ENCODE measurements around the gene RPL9.
"Not testable (repeated sequence)": the region's sequence is repeated elsewhere in the genome, so short reads cannot be mapped to it uniquely, and the experiment has no call there.

The RPL9 gene

DNA sequence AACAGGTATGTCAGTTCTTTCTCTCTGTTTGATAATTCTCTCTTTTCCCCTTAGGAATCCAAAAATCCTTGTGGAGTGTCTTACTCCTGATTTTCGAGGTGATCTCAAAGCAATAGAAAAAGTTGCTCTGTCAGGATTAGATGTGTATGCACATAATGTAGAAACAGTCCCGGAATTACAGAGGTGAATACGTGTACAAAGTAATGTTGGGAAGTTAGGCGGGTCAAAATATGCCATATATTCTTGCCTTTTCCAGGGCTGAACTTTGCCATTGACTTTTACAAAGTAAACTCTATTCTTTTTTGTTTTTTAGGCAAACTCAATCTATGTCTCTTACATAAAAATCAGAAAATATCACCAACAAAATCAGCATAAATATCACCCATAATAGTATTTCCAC, 8.7 kb upstream of the RPL9 start:
- H3K4me1 ChIP-seq (ENCODE audit: control insufficient read depth, insufficient read depth, low read length, poor library complexity, severe bottlenecking), result no peaks in the 10 kb centered on the region
- peaks cover 22% of the 10 kb centered on the region for H3K36me3 ChIP-seq (ENCODE audit: control insufficient read depth, insufficient read depth, low read length)
- no peaks in the 10 kb centered on the region for H3K27me3 ChIP-seq (replicated peaks; ENCODE audit: control insufficient read depth, insufficient read depth, low read length, poor library complexity, severe bottlenecking)
- no peak for DNase-seq
- H3K4me3 ChIP-seq (ENCODE audit: insufficient read depth, low read depth, low read length, poor library complexity, severe bottlenecking), result no peak overlapping the region
- no peak overlapping the region for H3K27ac ChIP-seq (ENCODE audit: insufficient read depth, low read length, poor library complexity, severe bottlenecking)
- no peaks in the 10 kb centered on the region for H3K9me3 ChIP-seq (ENCODE audit: control insufficient read depth, low read length)

DNA sequence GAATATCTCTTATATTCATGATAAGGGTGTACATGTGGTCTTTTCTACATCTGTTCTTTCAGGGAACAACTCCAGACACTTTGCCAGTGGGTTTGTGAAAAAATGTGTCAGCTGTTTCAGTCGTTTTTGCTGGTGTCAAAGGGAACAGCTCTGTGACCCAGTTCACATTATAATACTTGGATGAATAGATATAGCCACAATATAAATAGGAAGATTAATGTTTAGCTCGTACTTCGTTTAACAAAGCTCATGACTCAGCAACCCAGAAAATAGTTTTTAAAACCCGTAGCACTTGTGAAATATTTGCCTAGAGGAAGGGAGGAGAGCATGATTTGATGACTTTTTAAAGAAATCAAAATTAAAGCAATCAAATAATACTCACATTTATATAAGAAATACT, 8.0 kb upstream of the RPL9 start:
- Histone ChIP-seq H3K4me1 (ENCODE audit: control insufficient read depth, insufficient read depth, low read length, poor library complexity, severe bottlenecking) (no peaks in the 10 kb centered on the region), H3K27ac (ENCODE audit: insufficient read depth, low read length, poor library complexity, severe bottlenecking) (no peak overlapping the region), H3K36me3 (ENCODE audit: control insufficient read depth, insufficient read depth, low read length) (peaks cover 20% of the 10 kb centered on the region), H3K27me3 (replicated peaks; ENCODE audit: control insufficient read depth, insufficient read depth, low read length, poor library complexity, severe bottlenecking) (no peaks in the 10 kb centered on the region), H3K9me3 (ENCODE audit: control insufficient read depth, low read length) (no peaks in the 10 kb centered on the region), H3K4me3 (ENCODE audit: insufficient read depth, low read depth, low read length, poor library complexity, severe bottlenecking) (no peak overlapping the region)
- no peak for DNase-seq

DNA sequence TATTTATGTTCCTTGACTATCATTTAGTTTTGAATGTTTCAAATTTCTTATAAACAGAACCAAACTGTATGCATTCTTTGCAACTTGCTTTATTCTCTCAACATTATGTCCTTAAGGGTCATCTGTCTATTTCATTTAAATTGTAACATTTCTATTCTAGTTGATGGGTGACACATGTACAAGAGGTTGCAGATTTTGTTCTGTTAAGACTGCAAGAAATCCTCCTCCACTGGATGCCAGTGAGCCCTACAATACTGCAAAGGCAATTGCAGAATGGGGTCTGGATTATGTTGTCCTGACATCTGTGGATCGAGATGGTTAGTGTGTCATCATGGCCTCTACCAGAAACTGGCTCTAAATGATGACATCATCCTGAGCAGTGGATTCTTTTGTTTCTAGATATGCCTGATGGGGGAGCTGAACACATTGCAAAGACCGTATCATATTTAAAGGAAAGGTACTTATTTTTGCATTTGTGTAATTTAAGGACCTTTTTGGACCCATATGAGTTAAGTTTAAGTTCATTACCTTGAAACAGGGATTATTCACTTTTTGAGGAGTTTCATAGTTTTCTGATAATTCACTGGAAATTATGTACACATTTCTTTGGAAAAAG, 6.3 kb upstream of the RPL9 start:
- DNase-seq, result no peak
- Histone ChIP-seq H3K9me3 (ENCODE audit: control insufficient read depth, low read length) (no peaks in the 10 kb centered on the region), H3K4me1 (ENCODE audit: control insufficient read depth, insufficient read depth, low read length, poor library complexity, severe bottlenecking) (no peaks in the 10 kb centered on the region), H3K27me3 (replicated peaks; ENCODE audit: control insufficient read depth, insufficient read depth, low read length, poor library complexity, severe bottlenecking) (no peaks in the 10 kb centered on the region), H3K4me3 (ENCODE audit: insufficient read depth, low read depth, low read length, poor library complexity, severe bottlenecking) (no peak overlapping the region), H3K27ac (ENCODE audit: insufficient read depth, low read length, poor library complexity, severe bottlenecking) (no peak overlapping the region), H3K36me3 (ENCODE audit: control insufficient read depth, insufficient read depth, low read length) (peaks cover 18% of the 10 kb centered on the region)

DNA sequence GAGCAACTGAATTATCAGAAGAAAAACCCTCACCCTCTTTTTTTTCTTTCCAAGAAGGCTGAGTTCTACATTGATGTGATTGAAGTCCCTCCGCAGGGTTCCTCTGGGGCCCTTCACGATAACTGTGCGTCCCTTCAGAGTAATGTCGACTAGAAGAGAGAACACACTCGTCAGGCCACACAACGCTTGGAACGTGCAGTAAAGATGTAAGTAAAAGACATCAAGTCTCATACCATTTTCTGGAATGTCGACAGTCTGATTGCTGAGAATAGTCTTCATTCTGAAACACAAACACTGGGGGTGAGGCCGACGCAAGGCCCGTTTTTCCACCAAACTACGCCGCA, 589 bp downstream of the RPL9 start:
- H3K27me3 ChIP-seq (replicated peaks; ENCODE audit: control insufficient read depth, insufficient read depth, low read length, poor library complexity, severe bottlenecking); H3K4me1 ChIP-seq (ENCODE audit: control insufficient read depth, insufficient read depth, low read length, poor library complexity, severe bottlenecking); DNase-seq; H3K9me3 ChIP-seq (ENCODE audit: control insufficient read depth, low read length): not testable (repeated sequence)
- H3K27ac ChIP-seq (ENCODE audit: insufficient read depth, low read length, poor library complexity, severe bottlenecking), result peak overlapping the region; percentile 98
- H3K4me3 ChIP-seq (ENCODE audit: insufficient read depth, low read depth, low read length, poor library complexity, severe bottlenecking), result peak overlapping the region; percentile 91
- H3K36me3 ChIP-seq (ENCODE audit: control insufficient read depth, insufficient read depth, low read length), result peaks cover 48% of the 10 kb centered on the region

DNA sequence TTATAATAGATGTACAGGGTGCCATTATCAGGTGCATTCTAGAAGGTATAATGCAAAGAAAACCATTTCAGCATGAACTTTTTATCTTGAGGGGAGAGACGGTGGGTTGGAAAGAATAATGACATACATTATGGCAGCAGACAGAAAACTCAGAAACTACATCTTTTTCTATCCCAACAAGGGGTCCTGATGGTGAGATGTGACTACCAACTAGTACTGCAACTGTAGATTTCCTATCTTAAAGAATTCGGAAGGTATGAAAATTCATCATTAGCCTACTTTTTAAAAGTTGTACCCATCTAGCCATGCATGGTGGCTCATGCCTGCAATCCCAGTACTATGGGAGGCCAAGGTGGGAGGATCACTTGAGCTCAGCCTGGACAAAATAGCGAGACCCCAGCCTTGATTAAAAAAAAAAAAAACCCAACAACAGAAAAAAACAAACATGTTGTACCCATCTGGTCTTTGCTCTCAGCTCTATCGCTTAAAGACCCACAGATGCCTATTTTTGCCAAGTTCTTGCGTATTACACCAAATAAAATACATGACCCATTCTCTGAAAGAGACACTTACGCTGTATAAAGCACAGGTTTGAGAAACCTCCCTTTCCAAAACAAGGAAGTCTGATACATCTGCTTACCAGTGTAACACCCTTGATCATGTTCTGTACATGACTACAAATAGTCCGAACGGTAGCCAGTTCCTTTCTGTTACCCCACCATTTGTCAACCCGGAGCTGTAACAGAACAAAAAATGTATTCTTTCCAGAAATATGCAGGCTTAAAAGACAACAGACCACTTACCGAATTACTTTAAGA, 1.6 kb downstream of the RPL9 start:
- Histone ChIP-seq H3K9me3 (ENCODE audit: control insufficient read depth, low read length) (no peaks in the 10 kb centered on the region), H3K27me3 (replicated peaks; ENCODE audit: control insufficient read depth, insufficient read depth, low read length, poor library complexity, severe bottlenecking) (no peaks in the 10 kb centered on the region), H3K27ac (ENCODE audit: insufficient read depth, low read length, poor library complexity, severe bottlenecking) (peak overlapping the region; percentile 98), H3K36me3 (ENCODE audit: control insufficient read depth, insufficient read depth, low read length) (peaks cover 57% of the 10 kb centered on the region), H3K4me1 (ENCODE audit: control insufficient read depth, insufficient read depth, low read length, poor library complexity, severe bottlenecking) (peaks cover 8% of the 10 kb centered on the region), H3K4me3 (ENCODE audit: insufficient read depth, low read depth, low read length, poor library complexity, severe bottlenecking) (peak overlapping the region; percentile 91)
- no peak for DNase-seq

DNA sequence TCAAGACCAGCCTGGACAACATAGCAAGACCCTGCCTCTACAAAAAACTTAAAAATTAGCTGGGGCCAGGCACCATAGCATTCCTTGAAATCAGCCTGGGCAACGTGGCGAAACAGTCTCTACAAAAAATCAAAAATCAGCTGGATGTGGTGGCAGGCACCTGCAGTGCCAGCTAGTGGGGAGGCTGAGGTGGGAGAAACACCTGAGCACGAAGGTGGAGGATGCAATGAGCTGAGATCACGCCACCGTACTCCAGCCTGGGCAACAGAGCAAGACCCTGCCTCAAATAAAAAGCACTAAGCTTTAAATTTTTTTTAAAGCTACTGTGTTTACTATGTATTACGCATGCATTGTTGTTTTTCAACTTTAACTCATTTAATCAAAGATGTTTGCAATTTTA, 3.2 kb downstream of the RPL9 start:
- peaks cover 62% of the 10 kb centered on the region for H3K36me3 ChIP-seq (ENCODE audit: control insufficient read depth, insufficient read depth, low read length)
- H3K27ac ChIP-seq (ENCODE audit: insufficient read depth, low read length, poor library complexity, severe bottlenecking), result no peak overlapping the region

DNA sequence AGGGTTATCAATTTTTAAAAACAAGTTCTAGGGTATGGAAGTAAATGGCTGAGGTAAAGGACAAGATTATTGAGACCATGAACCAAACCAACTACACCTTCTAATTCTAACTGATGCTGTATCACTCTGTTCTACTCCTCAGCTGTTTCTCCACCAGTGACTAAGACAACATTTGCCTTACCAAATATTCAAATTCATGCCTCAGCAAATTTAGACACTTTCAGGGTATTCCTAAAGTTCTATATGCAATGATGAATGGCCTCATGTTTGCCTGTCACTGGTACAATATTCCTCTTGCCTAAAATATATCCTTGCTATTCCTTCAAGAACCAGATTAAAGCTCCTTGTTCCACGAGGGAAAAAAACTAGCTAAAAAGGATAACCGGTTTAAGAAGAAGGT, 5.0 kb downstream of the RPL9 start:
- no peak overlapping the region for H3K4me3 ChIP-seq (ENCODE audit: insufficient read depth, low read depth, low read length, poor library complexity, severe bottlenecking)
- no peak overlapping the region for H3K27ac ChIP-seq (ENCODE audit: insufficient read depth, low read length, poor library complexity, severe bottlenecking)
- DNase-seq, result no peak
- peaks cover 8% of the 10 kb centered on the region for H3K4me1 ChIP-seq (ENCODE audit: control insufficient read depth, insufficient read depth, low read length, poor library complexity, severe bottlenecking)
- peaks cover 62% of the 10 kb centered on the region for H3K36me3 ChIP-seq (ENCODE audit: control insufficient read depth, insufficient read depth, low read length)
- no peaks in the 10 kb centered on the region for H3K9me3 ChIP-seq (ENCODE audit: control insufficient read depth, low read length)
- H3K27me3 ChIP-seq (replicated peaks; ENCODE audit: control insufficient read depth, insufficient read depth, low read length, poor library complexity, severe bottlenecking), result no peaks in the 10 kb centered on the region

More for the DNA sequence above, 3.2 kb downstream of the RPL9 start:
- Histone ChIP-seq H3K4me3 (ENCODE audit: insufficient read depth, low read depth, low read length, poor library complexity, severe bottlenecking) (no peak overlapping the region), H3K9me3 (ENCODE audit: control insufficient read depth, low read length) (no peaks in the 10 kb centered on the region), H3K4me1 (ENCODE audit: control insufficient read depth, insufficient read depth, low read length, poor library complexity, severe bottlenecking) (peaks cover 8% of the 10 kb centered on the region), H3K27me3 (replicated peaks; ENCODE audit: control insufficient read depth, insufficient read depth, low read length, poor library complexity, severe bottlenecking) (no peaks in the 10 kb centered on the region)
- DNase-seq, result no peak

DNA sequence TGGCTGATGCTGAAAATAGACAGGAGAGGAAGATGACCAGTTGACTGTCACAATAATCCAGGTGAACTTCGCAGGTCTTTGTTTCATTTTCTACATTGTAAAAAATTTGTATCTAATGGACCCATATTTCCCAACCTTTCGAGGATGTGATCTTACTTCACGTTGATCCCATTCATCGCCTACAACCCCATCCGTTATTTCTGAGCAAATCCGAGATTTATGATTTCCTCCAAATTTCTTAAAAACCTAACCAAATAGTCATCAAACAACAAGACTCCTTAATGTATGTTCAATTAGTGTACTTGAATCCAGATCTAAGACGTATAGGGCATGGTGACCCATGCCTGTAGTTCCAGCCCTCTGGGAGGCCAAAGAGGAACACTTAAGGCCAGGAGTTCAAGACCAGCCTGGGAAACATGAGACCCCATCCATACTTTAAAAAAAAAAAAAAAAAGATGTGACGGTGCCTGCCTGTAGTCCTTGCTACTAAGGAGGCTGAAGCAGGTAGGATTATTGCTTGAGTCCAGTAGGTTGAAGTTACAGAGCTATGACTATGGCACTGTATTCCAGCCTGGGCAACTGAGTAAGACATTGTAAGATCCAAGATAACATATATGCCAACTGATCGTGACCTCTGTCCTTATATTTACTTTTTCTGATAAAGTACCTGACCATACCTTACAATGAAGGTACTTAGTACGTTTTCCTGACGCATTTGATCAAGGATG, 5.7 kb downstream of the RPL9 start:
- peaks cover 62% of the 10 kb centered on the region for H3K36me3 ChIP-seq (ENCODE audit: control insufficient read depth, insufficient read depth, low read length)
- H3K27me3 ChIP-seq (replicated peaks; ENCODE audit: control insufficient read depth, insufficient read depth, low read length, poor library complexity, severe bottlenecking), result no peaks in the 10 kb centered on the region
- H3K9me3 ChIP-seq (ENCODE audit: control insufficient read depth, low read length), result no peaks in the 10 kb centered on the region
- H3K4me3 ChIP-seq (ENCODE audit: insufficient read depth, low read depth, low read length, poor library complexity, severe bottlenecking), result no peak overlapping the region
- peaks cover 8% of the 10 kb centered on the region for H3K4me1 ChIP-seq (ENCODE audit: control insufficient read depth, insufficient read depth, low read length, poor library complexity, severe bottlenecking)
- H3K27ac ChIP-seq (ENCODE audit: insufficient read depth, low read length, poor library complexity, severe bottlenecking), result no peak overlapping the region
- no peak for DNase-seq

DNA sequence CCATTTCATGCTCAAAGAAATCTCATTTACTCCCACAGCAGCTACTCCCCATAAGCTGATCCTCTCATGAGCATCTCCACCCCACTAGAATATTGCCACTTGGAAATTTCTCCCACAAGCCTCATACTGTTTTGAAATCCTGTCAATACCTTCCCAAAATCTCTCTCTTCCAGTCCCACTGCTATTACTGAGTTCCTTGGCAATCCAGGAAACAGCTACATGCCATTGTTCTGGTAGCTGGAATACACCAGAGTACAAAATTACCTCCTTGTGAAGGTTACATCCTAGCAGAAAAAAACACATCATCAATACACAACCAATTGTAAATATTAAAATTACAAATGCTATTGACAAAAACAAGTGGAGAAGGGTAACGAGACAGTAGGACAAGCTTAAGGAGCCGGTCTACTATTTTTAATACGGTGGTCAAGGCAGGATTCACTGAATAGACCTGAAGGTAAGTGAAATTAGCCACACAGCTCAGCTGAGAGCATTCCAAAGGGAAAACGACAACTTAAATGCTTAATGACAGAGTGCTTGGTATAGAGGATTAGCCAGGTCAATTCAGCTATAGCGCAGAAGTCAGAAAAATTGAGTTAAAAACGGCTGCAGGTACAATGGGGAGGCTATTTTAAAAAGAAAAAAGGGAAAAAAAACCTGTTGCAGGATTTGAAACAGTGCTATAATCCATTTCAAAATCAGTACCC, 6.4 kb downstream of the RPL9 start:
- Histone ChIP-seq H3K4me3 (ENCODE audit: insufficient read depth, low read depth, low read length, poor library complexity, severe bottlenecking) (no peak overlapping the region), H3K27ac (ENCODE audit: insufficient read depth, low read length, poor library complexity, severe bottlenecking) (no peak overlapping the region), H3K36me3 (ENCODE audit: control insufficient read depth, insufficient read depth, low read length) (peaks cover 58% of the 10 kb centered on the region), H3K4me1 (ENCODE audit: control insufficient read depth, insufficient read depth, low read length, poor library complexity, severe bottlenecking) (peaks cover 10% of the 10 kb centered on the region), H3K9me3 (ENCODE audit: control insufficient read depth, low read length) (no peaks in the 10 kb centered on the region), H3K27me3 (replicated peaks; ENCODE audit: control insufficient read depth, insufficient read depth, low read length, poor library complexity, severe bottlenecking) (no peaks in the 10 kb centered on the region)
- no peak for DNase-seq

Measured in effector memory CD4-positive, alpha-beta T cell (primary cell).